HepG2 (cell line): ENCODE measurements around the gene FIS1. TPM values are rescaled to one million over a fixed set of nuclear protein-coding genes. Genes with fewer than 3 reads are reported as not detected.

Experiments
- ARID4A ChIP-seq: sonication (generic); formaldehyde crosslinking; IDR thresholded peaks from 2 replicates; pipeline ENCODE4 v1.5.0; 2020; ENCODE audit warnings: mild to moderate bottlenecking, missing genetic modification reagents, borderline replicate concordance
- ARNT ChIP-seq: fragments of 450-650 bp; IDR thresholded peaks from 2 replicates; pipeline ENCODE4 v1.6.1; 2017
- CREM ChIP-seq, 2 experiments: sonication (generic) in 1 of 2; formaldehyde crosslinking in 1 of 2; IDR thresholded peaks; 2 replicates each; pipeline versions ENCODE4 v1.4.0 to v1.6.1; 2016 to 2020; ENCODE audit warnings: antibody characterized with exemption in 1 of 2, mild to moderate bottlenecking in 1 of 2, missing genetic modification reagents in 1 of 2
- DDIT3 ChIP-seq: sonication (generic); formaldehyde crosslinking; IDR thresholded peaks from 2 replicates; pipeline ENCODE4 v1.4.0; 2020; ENCODE audit warnings: mild to moderate bottlenecking, missing genetic modification reagents
- HBP1 ChIP-seq: IDR thresholded peaks from 2 replicates; pipeline ENCODE4 v1.6.1; 2016; ENCODE audit warnings: low read depth, control low read depth
- HMGA1 ChIP-seq: sonication (generic); formaldehyde crosslinking; conservative IDR thresholded peaks from 2 replicates; pipeline ENCODE4 v1.4.0; 2020; ENCODE audit warnings: missing genetic modification reagents
- HNF4G ChIP-seq, 2 experiments: sonication (generic) in 1 of 2; formaldehyde crosslinking in 1 of 2; IDR thresholded peaks; 2 replicates each; pipeline versions ENCODE4 v1.4.0 to v1.6.1; 2011 to 2020; ENCODE audit warnings: borderline replicate concordance in 2 of 2, low read depth in 2 of 2, mild to moderate bottlenecking in 2 of 2, low read length in 1 of 2, missing genetic modification reagents in 1 of 2, moderate library complexity in 1 of 2
- HNRNPUL1 ChIP-seq: fragments of 200-400 bp; formaldehyde crosslinking; IDR thresholded peaks from 2 replicates; pipeline ENCODE4 v1.6.1; 2017; ENCODE audit warnings: low read depth, mild to moderate bottlenecking, low read length, moderate library complexity
- MAFK ChIP-seq, 2 experiments: IDR thresholded peaks in 1 of 2; conservative IDR thresholded peaks in 1 of 2; 2 replicates each; pipeline ENCODE4 v1.6.1; 2011; ENCODE audit warnings: improper control_type of control experiment in 2 of 2, low read length in 2 of 2
- MIXL1 ChIP-seq: IDR thresholded peaks from 2 replicates; pipeline ENCODE4 v1.6.1; 2016
- NR2F1 ChIP-seq, 2 experiments: fragments of 450-650 bp in 1 of 2; formaldehyde crosslinking in 1 of 2; IDR thresholded peaks; 2 replicates each; pipeline versions ENCODE4 v1.5.0 to v1.6.1; 2016 to 2020; ENCODE audit warnings: mild to moderate bottlenecking in 1 of 2, missing compliant biosample characterization in 1 of 2, missing genetic modification reagents in 1 of 2, moderate library complexity in 1 of 2
- NRL ChIP-seq: sonication (generic); formaldehyde crosslinking; IDR thresholded peaks from 2 replicates; pipeline ENCODE4 v1.5.0; 2020; ENCODE audit warnings: missing genetic modification reagents, mild to moderate bottlenecking, moderate library complexity, borderline replicate concordance
- RXRB ChIP-seq: IDR thresholded peaks from 2 replicates; pipeline ENCODE4 v1.6.1; 2016; ENCODE audit warnings: borderline replicate concordance, missing genetic modification reagents, missing compliant biosample characterization
- SIN3B ChIP-seq: fragments of 150-350 bp; IDR thresholded peaks from 2 replicates; pipeline ENCODE4 v1.6.1; 2014; ENCODE audit warnings: low read length
- SMARCC2 ChIP-seq: fragments of 450-650 bp; IDR thresholded peaks from 2 replicates; pipeline ENCODE4 v1.6.1; 2017; ENCODE audit warnings: antibody characterized with exemption, mild to moderate bottlenecking
- SMARCE1 ChIP-seq: fragments of 450-650 bp; IDR thresholded peaks from 2 replicates; pipeline ENCODE4 v1.6.1; 2017; ENCODE audit warnings: borderline replicate concordance
- STAG1 ChIP-seq: sonication (generic); formaldehyde crosslinking; IDR thresholded peaks from 2 replicates; pipeline ENCODE4 v1.4.0; 2020; ENCODE audit warnings: missing genetic modification reagents
- TBX2 ChIP-seq: sonication (generic); formaldehyde crosslinking; IDR thresholded peaks from 2 replicates; pipeline ENCODE4 v1.5.0; 2020; ENCODE audit warnings: missing genetic modification reagents, mild to moderate bottlenecking, borderline replicate concordance
- ZNF136 ChIP-seq: sonication (generic); formaldehyde crosslinking; IDR thresholded peaks from 2 replicates; pipeline ENCODE4 v1.8.1; 2022; ENCODE audit warnings: low read depth, mild to moderate bottlenecking, moderate library complexity, missing genetic modification reagents
- ZNF296 ChIP-seq: sonication (generic); formaldehyde crosslinking; conservative IDR thresholded peaks from 2 replicates; pipeline ENCODE4 v1.5.0; 2020; ENCODE audit warnings: mild to moderate bottlenecking, missing genetic modification reagents
- ZNF367 ChIP-seq: sonication (generic); formaldehyde crosslinking; IDR thresholded peaks from 2 replicates; pipeline ENCODE4 v1.4.0; 2020; ENCODE audit warnings: missing genetic modification reagents, borderline replicate concordance
- ZNF563 ChIP-seq: sonication (generic); formaldehyde crosslinking; IDR thresholded peaks from 2 replicates; pipeline ENCODE4 v1.8.0; 2022; ENCODE audit warnings: mild to moderate bottlenecking, moderate library complexity, missing genetic modification reagents
- ZNF564 ChIP-seq: sonication (generic); formaldehyde crosslinking; IDR thresholded peaks from 2 replicates; pipeline ENCODE4 v1.8.1; 2023; ENCODE audit warnings: mild to moderate bottlenecking, missing genetic modification reagents
- ZNF569 ChIP-seq: sonication (generic); formaldehyde crosslinking; IDR thresholded peaks from 2 replicates; pipeline ENCODE4 v1.5.0; 2020; ENCODE audit warnings: mild to moderate bottlenecking, missing genetic modification reagents, moderate library complexity, borderline replicate concordance
- ZNF792 ChIP-seq: IDR thresholded peaks from 2 replicates; pipeline ENCODE4 v1.6.1; 2016
- ZNF891 ChIP-seq: sonication (generic); formaldehyde crosslinking; IDR thresholded peaks from 2 replicates; pipeline ENCODE4 v1.5.0; 2020; ENCODE audit warnings: mild to moderate bottlenecking, missing genetic modification reagents
- polyA plus RNA-seq, 8 experiments: library from polyadenylated mRNA; depleted of rRNA in 3 of 8; stranded (reverse) in 7 of 8; unstranded in 1 of 8; fragments of >200 nt; fragmentation: Illumina TruSeq in 4 of 8; extraction: Trizol in 4 of 8; gene quantifications; 2 replicates each; pipeline versions ENCODE4 v1.2.1 to v1.2.3, GENCODE V29; 2011 to 2016; ENCODE audit warnings: low read depth in 4 of 8, missing spikeins in 1 of 8, mixed read lengths in 1 of 8; ENCODE audit not compliant: insufficient read depth in 1 of 8
- total RNA-seq, 5 experiments: library from RNA; depleted of rRNA; stranded (reverse); fragments of >200 nt; fragmentation: Illumina TruSeq; extraction: Trizol; gene quantifications; 2 replicates each; pipeline ENCODE4 v1.2.3, GENCODE V29; 2016; ENCODE audit warnings: low read depth in 1 of 5

FIS1 gene
- total and polyA plus RNA-seq, 2 of the 13 experiments (the other 11 are each of a cell fraction or from before 2014, with no cell fraction given), result 97.5 to 101 TPM

- TF ChIP-seq ZNF367 (CRISPR knock-in tag) (no peak), STAG1 (CRISPR knock-in tag) (no peak), HNRNPUL1 (no peak), NRL (no peak), ZNF891 (CRISPR knock-in tag) (no peak), ZNF564 (CRISPR knock-in tag) (no peak), HBP1 (CRISPR knock-in tag) (no peak), MAFK (conservative IDR thresholded peaks at IDR 0.05 in 1 of 2, IDR thresholded peaks at IDR 0.05 in 1 of 2; ENCODE audit: low read length in 2 of 2) (no peak), ZNF136 (CRISPR knock-in tag) (no peak), SMARCE1 (no peak), TBX2 (peak; percentile 33; the same call in 1 of the 2 replicates), HNF4G (IDR thresholded peaks at IDR 0.05; ENCODE audit: borderline replicate concordance, low read depth, low read length) (peak; percentile 73; the same call in 1 of the 2 replicates), HNF4G (CRISPR knock-in tag; IDR thresholded peaks at IDR 0.05; ENCODE audit: borderline replicate concordance, low read depth) (peak; percentile 53; the same call in 1 of the 2 replicates), DDIT3 (no peak), NR2F1 (CRISPR knock-in tag; IDR thresholded peaks at IDR 0.05) (peak; percentile 68 to 76; a peak in 3 of 4 replicates), HMGA1 (CRISPR knock-in tag) (no peak), ZNF563 (CRISPR knock-in tag) (no peak), SMARCC2 (no peak), SIN3B (no peak), ZNF569 (no peak), ZNF296 (no peak), ARNT (no peak), RXRB (0 out of 2 replicates have a peak, but pooled peaks have one; percentile 27), ARID4A (CRISPR knock-in tag) (peak; percentile 35; the same call in 1 of the 2 replicates), ZNF792 (CRISPR knock-in tag) (no peak), MIXL1 (no peak), CREM (IDR thresholded peaks at IDR 0.05) (peak; percentile 37; the same call in 1 of the 2 replicates), CREM (CRISPR knock-in tag; IDR thresholded peaks at IDR 0.05) (no peak)
These were observed 24.6 kb downstream of the FIS1 start (continued) for GRCh38 chr7:101220295-101220694.
